OCI-LY3 (cell line): Measurements from ENCODE around the gene SLC19A1.
"Not testable (repeated sequence)": the region's sequence is repeated elsewhere in the genome, so short reads cannot be mapped to it uniquely, and the experiment has no call there.

Experiments
- H2AFZ ChIP-seq: fragments of 200-600, 300-600 bp; shearing (Covaris generic); 2 replicates; pipeline ENCODE4 v1.6.0; 2014; ENCODE audit warnings: antibody characterized with exemption, low read depth, low read length
- H3K27ac ChIP-seq: fragments of 200-600, 300-600 bp; sonication (generic); 2 replicates; pipeline ENCODE4 v1.5.1; 2014; ENCODE audit warnings: mild to moderate bottlenecking, low read length, moderate library complexity, mixed read lengths
- H3K27me3 ChIP-seq: fragments of 200-600, 300-600 bp; sonication (generic); 2 replicates; pipeline ENCODE4 v1.6.1; 2014; ENCODE audit warnings: low read depth, low read length, mixed read lengths
- H3K36me3 ChIP-seq: fragments of 200-600, 300-600 bp; sonication (generic); replicated peaks from 2 replicates; pipeline ENCODE3; 2014; ENCODE audit warnings: low read depth, low read length, mixed read lengths
- H3K4me1 ChIP-seq: fragments of 300-600, 200-600 bp; sonication (generic); 2 replicates; pipeline ENCODE4 v1.6.1; 2014; ENCODE audit warnings: low read length, mixed read lengths
- H3K4me2 ChIP-seq: fragments of 200-600, 300-600 bp; sonication (generic); 2 replicates; pipeline ENCODE4 v1.6.1; 2014; ENCODE audit warnings: low read length, mixed read lengths
- H3K4me3 ChIP-seq: fragments of 300-600, 200-600 bp; sonication (generic); 2 replicates; pipeline ENCODE4 v1.5.1; 2014; ENCODE audit warnings: antibody characterized with exemption, mild to moderate bottlenecking, low read length, moderate library complexity
- H3K79me2 ChIP-seq: fragments of 300-600, 200-600 bp; shearing (Covaris generic); 2 replicates; pipeline ENCODE4 v1.6.1; 2014; ENCODE audit warnings: mild to moderate bottlenecking, low read length, mixed read lengths
- H3K9ac ChIP-seq: fragments of 300-600, 200-600 bp; shearing (Covaris generic); 2 replicates; pipeline ENCODE4 v1.6.0; 2014; ENCODE audit warnings: mild to moderate bottlenecking, low read length, moderate library complexity
- H3K9me3 ChIP-seq: fragments of 200-600, 300-600 bp; shearing (Covaris generic); 2 replicates; pipeline ENCODE4 v1.6.1; 2014; ENCODE audit warnings: low read length, mixed read lengths; ENCODE audit not compliant: insufficient read depth
- H4K20me1 ChIP-seq: fragments of 200-600, 300-600 bp; sonication (generic); 2 replicates; pipeline ENCODE4 v1.6.1; 2016; ENCODE audit warnings: low read length, mixed read lengths; ENCODE audit not compliant: insufficient read depth
- EZH2phosphoT487 ChIP-seq: fragments of 200-600 bp; shearing (Covaris generic); IDR thresholded peaks from 2 replicates; pipeline ENCODE4 v1.6.1; 2018; ENCODE audit warnings: antibody characterized with exemption, mixed run types, low read depth
- TF ChIP-seq, protein P1 (sequence below): fragments of 200-600, 300-600 bp; sonication (generic); IDR thresholded peaks from 2 replicates; pipeline ENCODE4 v1.5.1; 2014; ENCODE audit warnings: antibody characterized with exemption, low read length, low read depth

SLC19A1 gene

GRCh38 chr21:45528028-45528705 lies 14.1 kb downstream of the SLC19A1 start:
- Histone ChIP-seq H3K27ac (no peak overlapping the region), H3K4me1 (no peaks in the 10 kb centered on the region)

GRCh38 chr21:45527151-45527999 lies 14.9 kb downstream of the SLC19A1 start:
- H3K4me2 ChIP-seq, H3K4me1 ChIP-seq, H3K79me2 ChIP-seq, H3K27ac ChIP-seq, H4K20me1 ChIP-seq, H3K4me3 ChIP-seq, H3K9ac ChIP-seq, H2AFZ ChIP-seq, H3K27me3 ChIP-seq, H3K9me3 ChIP-seq: not testable (repeated sequence)
- H3K36me3 ChIP-seq: peaks cover 32% of the 10 kb centered on the region

More at GRCh38 chr21:45528028-45528705, 14.1 kb downstream of the SLC19A1 start:
- H3K36me3 ChIP-seq: peaks cover 29% of the 10 kb centered on the region
- H2AFZ ChIP-seq: no peak overlapping the region
- no peak overlapping the region for H3K4me3 ChIP-seq
- no peak overlapping the region for H3K9ac ChIP-seq
- no peaks in the 10 kb centered on the region; the same call in 1 of the 2 replicates for H3K79me2 ChIP-seq
- peaks cover 3% of the 10 kb centered on the region; the same call in 1 of the 2 replicates for H4K20me1 ChIP-seq
- H3K9me3 ChIP-seq: no peaks in the 10 kb centered on the region
- H3K27me3 ChIP-seq: no peaks in the 10 kb centered on the region
- TF ChIP-seq, protein P1, sequence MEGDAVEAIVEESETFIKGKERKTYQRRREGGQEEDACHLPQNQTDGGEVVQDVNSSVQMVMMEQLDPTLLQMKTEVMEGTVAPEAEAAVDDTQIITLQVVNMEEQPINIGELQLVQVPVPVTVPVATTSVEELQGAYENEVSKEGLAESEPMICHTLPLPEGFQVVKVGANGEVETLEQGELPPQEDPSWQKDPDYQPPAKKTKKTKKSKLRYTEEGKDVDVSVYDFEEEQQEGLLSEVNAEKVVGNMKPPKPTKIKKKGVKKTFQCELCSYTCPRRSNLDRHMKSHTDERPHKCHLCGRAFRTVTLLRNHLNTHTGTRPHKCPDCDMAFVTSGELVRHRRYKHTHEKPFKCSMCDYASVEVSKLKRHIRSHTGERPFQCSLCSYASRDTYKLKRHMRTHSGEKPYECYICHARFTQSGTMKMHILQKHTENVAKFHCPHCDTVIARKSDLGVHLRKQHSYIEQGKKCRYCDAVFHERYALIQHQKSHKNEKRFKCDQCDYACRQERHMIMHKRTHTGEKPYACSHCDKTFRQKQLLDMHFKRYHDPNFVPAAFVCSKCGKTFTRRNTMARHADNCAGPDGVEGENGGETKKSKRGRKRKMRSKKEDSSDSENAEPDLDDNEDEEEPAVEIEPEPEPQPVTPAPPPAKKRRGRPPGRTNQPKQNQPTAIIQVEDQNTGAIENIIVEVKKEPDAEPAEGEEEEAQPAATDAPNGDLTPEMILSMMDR: no peak
- TF ChIP-seq EZH2phosphoT487: no peak
- H3K4me2 ChIP-seq: no peak overlapping the region

DNA sequence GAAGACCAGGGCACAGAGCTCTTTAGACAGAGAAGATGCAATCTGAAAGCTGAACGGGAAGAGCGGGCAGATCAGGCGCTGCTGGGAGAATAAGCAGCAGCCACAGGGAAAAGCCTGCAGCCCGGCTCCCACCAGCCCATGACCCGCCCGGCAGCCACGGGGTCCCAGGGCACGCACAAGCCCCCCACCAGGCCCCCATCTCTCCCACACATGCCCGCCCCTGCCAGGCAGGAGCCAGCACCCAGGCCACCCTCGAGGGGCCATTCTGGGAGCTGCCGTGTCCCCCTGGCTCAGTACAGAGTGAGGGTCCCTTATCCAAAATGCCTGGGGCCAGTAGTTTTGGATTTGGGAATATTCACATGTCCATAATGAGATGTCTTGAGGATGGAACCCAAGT lies 16.3 kb downstream of the SLC19A1 start:
- H3K27me3 ChIP-seq: no peaks in the 10 kb centered on the region
- no peaks in the 10 kb centered on the region for H3K79me2 ChIP-seq
- peaks cover 41% of the 10 kb centered on the region for H3K36me3 ChIP-seq
- H3K4me2 ChIP-seq: no peak overlapping the region
- no peaks in the 10 kb centered on the region for H3K9me3 ChIP-seq
- no peak overlapping the region for H3K9ac ChIP-seq
- no peak overlapping the region for H3K4me3 ChIP-seq
- H4K20me1 ChIP-seq: no peaks in the 10 kb centered on the region
- TF ChIP-seq, protein P1: no peak
- no peak for TF ChIP-seq EZH2phosphoT487
- H2AFZ ChIP-seq: no peak overlapping the region
- no peak overlapping the region for H3K27ac ChIP-seq
- H3K4me1 ChIP-seq: no peaks in the 10 kb centered on the region

GRCh38 chr21:45525153-45525909 lies 16.9 kb downstream of the SLC19A1 start:
- H3K27me3 ChIP-seq: no peaks in the 10 kb centered on the region
- no peaks in the 10 kb centered on the region for H4K20me1 ChIP-seq
- no peak overlapping the region for H2AFZ ChIP-seq
- H3K27ac ChIP-seq: no peak overlapping the region
- no peak overlapping the region for H3K4me3 ChIP-seq
- no peaks in the 10 kb centered on the region for H3K4me1 ChIP-seq
- H3K9me3 ChIP-seq: no peaks in the 10 kb centered on the region
- H3K79me2 ChIP-seq: 0 out of 2 replicates have a peak, but pooled peaks cover 2% of the 10 kb centered on the region
- H3K36me3 ChIP-seq: peaks cover 43% of the 10 kb centered on the region
- no peak overlapping the region for H3K9ac ChIP-seq
- no peak overlapping the region for H3K4me2 ChIP-seq
- TF ChIP-seq, protein P1: no peak
